ENCODE results near the gene BCKDK. TPM values are rescaled to one million over a fixed set of nuclear protein-coding genes. Genes with fewer than 3 reads are reported as not detected.
"Not testable (repeated sequence)": the region's sequence is repeated elsewhere in the genome, so short reads cannot be mapped to it uniquely, and the experiment has no call there.

The BCKDK gene
- total RNA-seq, 2 experiments from 2014 or later = 4.3 to 5.8 TPM

GRCh38 chr16:31138621-31139578 lies 30.7 kb downstream of the BCKDK start:
- peaks cover 12% of the 10 kb centered on the region for H3K4me1 Mint-ChIP-seq (ENCODE audit: low read depth)
- Histone ChIP-seq H3K4me3 (ENCODE audit: low read length) (no peak overlapping the region), H3K4me1 (ENCODE audit: insufficient read depth, low read length) (peaks cover 21% of the 10 kb centered on the region), H3K36me3 (ENCODE audit: insufficient read depth, low read length) (no peaks in the 10 kb centered on the region), H3K9me3 (ENCODE audit: control insufficient read depth in 1 of 2, insufficient read depth in 1 of 2, low read length in 2 of 2) (no peaks in the 10 kb centered on the region), H3K27me3 (ENCODE audit: control insufficient read depth in 1 of 2, insufficient read depth in 2 of 2, low read length in 2 of 2) (no peaks in the 10 kb centered on the region), H3K27ac (ENCODE audit: low read depth in 1 of 2, low read length in 2 of 2) (no peak overlapping the region)
- DNase-seq (no peak), ATAC-seq (ENCODE audit: poor library complexity) (no peak)
- ChIA-PET CTCF (no interaction called here), POLR2A (interaction anchor here (0.7 kb wide), 1 partner anchor 41 kb away, joined by 3 read pairs; the partner anchor contains the start of gene FUS)
- no peak overlapping the region for H3K27ac Mint-ChIP-seq
- no peak overlapping the region for H3K4me3 Mint-ChIP-seq
- intact Hi-C loops (cut with DNase I, micrococcal nuclease) = no loop called here
- no peaks in the 10 kb centered on the region for H3K27me3 Mint-ChIP-seq
- TF ChIP-seq CTCF (IDR thresholded peaks at IDR 0.05) = no peak
- H3K36me3 Mint-ChIP-seq (ENCODE audit: low read depth) = peaks cover 1% of the 10 kb centered on the region
- H3K9me3 Mint-ChIP-seq = no peaks in the 10 kb centered on the region

DNA sequence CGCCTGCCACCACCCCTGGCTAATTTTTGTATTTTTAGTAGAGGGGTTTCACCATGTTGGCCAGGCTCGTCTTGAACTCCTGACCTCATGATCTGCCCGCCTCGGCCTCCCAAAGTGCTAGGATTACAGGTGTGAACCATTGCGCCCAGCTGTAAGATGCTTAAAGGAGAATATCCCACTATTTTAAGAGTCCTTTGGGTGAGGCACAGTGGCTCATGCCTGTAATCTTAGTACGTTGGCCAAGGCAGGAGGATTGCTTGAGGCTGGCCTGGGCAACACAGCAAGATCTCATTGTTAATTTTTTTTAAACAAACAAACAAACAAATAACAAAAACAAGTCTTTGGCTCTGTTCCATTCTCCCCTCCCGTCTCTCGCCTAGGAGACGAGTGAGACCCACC lies 32.9 kb downstream of the BCKDK start:
- not testable (repeated sequence) for H3K27ac ChIP-seq (ENCODE audit: low read depth in 1 of 2, low read length in 2 of 2); H3K27ac Mint-ChIP-seq; H3K36me3 Mint-ChIP-seq (ENCODE audit: low read depth); DNase-seq; ATAC-seq (ENCODE audit: poor library complexity); H3K4me3 ChIP-seq (ENCODE audit: low read length); H3K9me3 Mint-ChIP-seq; H3K27me3 Mint-ChIP-seq; H3K36me3 ChIP-seq (ENCODE audit: insufficient read depth, low read length); H3K9me3 ChIP-seq (ENCODE audit: control insufficient read depth in 1 of 2, insufficient read depth in 1 of 2, low read length in 2 of 2); H3K27me3 ChIP-seq (ENCODE audit: control insufficient read depth in 1 of 2, insufficient read depth in 2 of 2, low read length in 2 of 2)
- H3K4me1 Mint-ChIP-seq (ENCODE audit: low read depth) = peaks cover 13% of the 10 kb centered on the region
- CTCF ChIA-PET = interaction anchor here (1.9 to 2.1 kb wide), 2 partner anchors 20 to 24 kb away, joined by 26 to 32 read pairs; partner anchors contain the start of gene KAT8
- H3K4me1 ChIP-seq (ENCODE audit: insufficient read depth, low read length) = peaks cover 23% of the 10 kb centered on the region
- POLR2A ChIA-PET = interaction anchor here (1.2 to 4.1 kb wide), 5 partner anchors 8 to 197 kb away, joined by 5 to 152 read pairs (median 64); partner anchors contain the start of genes FUS, KAT8, ZNF646 and ZNF668
- intact Hi-C loops (cut with DNase I, micrococcal nuclease) = loop anchor here in 1 of 2 experiments (5.0 to 10.0 kb wide), 2 partner anchors 34 to 64 kb away; partner anchors contain the start of genes BCKDK and PYCARD
- H3K4me3 Mint-ChIP-seq = peak overlapping the region; percentile 34

GRCh38 chr16:31141489-31142108 lies 33.4 kb downstream of the BCKDK start:
- no peaks in the 10 kb centered on the region for H3K9me3 Mint-ChIP-seq
- H3K36me3 ChIP-seq (ENCODE audit: insufficient read depth, low read length) = no peaks in the 10 kb centered on the region
- H3K4me3 ChIP-seq (ENCODE audit: low read length) = peak overlapping the region; percentile 41
- ATAC-seq (ENCODE audit: poor library complexity) (no peak), DNase-seq (peak in 2 of 14 experiments; percentile 6 to 12)
- H3K36me3 Mint-ChIP-seq (ENCODE audit: low read depth) = no peaks in the 10 kb centered on the region
- no peaks in the 10 kb centered on the region for H3K9me3 ChIP-seq (ENCODE audit: control insufficient read depth in 1 of 2, insufficient read depth in 1 of 2, low read length in 2 of 2)
- no peak for TF ChIP-seq CTCF (IDR thresholded peaks at IDR 0.05)
- H3K27ac ChIP-seq (ENCODE audit: low read depth in 1 of 2, low read length in 2 of 2) = peak overlapping the region; percentile 29 to 76
- peak overlapping the region; percentile 84 for H3K27ac Mint-ChIP-seq
- H3K4me1 Mint-ChIP-seq (ENCODE audit: low read depth) = peaks cover 13% of the 10 kb centered on the region
- ChIA-PET CTCF (interaction anchor here (0.6 to 2.1 kb wide), 40 partner anchors 12 to 732 kb away, joined by 3 to 32 read pairs (median 4); partner anchors contain the start of genes ARMC5, BCKDK, FUS and HSD3B7), POLR2A (interaction anchor here (0.6 to 4.1 kb wide), 43 partner anchors 9 to 764 kb away, joined by 3 to 152 read pairs (median 5); partner anchors contain the start of genes ARMC5, FUS, HSD3B7 and KAT8)
- intact Hi-C loops (cut with DNase I, micrococcal nuclease) = loop anchor here (1.0 to 10.0 kb wide), 12 partner anchors 23 to 184 kb away; partner anchors contain the start of genes HSD3B7 (in 2 of the 2), BCKDK (in 1 of the 2), FUS (in 1 of the 2) and PYCARD (in 1 of the 2)
- no peaks in the 10 kb centered on the region for H3K27me3 Mint-ChIP-seq
- no peaks in the 10 kb centered on the region for H3K27me3 ChIP-seq (ENCODE audit: control insufficient read depth in 1 of 2, insufficient read depth in 2 of 2, low read length in 2 of 2)
- H3K4me1 ChIP-seq (ENCODE audit: insufficient read depth, low read length) = peaks cover 23% of the 10 kb centered on the region
- peak overlapping the region; percentile 84 for H3K4me3 Mint-ChIP-seq

All from CD4-positive, alpha-beta T cell (primary cell).